HCT116 (cell line): Measurements from ENCODE around the gene FSCN2. TPM values are rescaled to one million over a fixed set of nuclear protein-coding genes. Genes with fewer than 3 reads are reported as not detected.

Source experiments
- ATAC-seq: fragments of 200-7000 bp; cut with Tn5 transposase; 2 replicates; pipeline ENCODE4 v1.9.1; 2020; ENCODE audit warnings: mild to moderate bottlenecking, moderate library complexity
- BruUV-seq: library from RNA; stranded (reverse); fragments of 400-500 nt; replicated peaks from 2 replicates; lab custom pipeline; 2021; lab: Mats Ljungman, UMichigan
- CTCF ChIA-PET: fragments of 300-600 bp; sonication (Branson Sonifier 250); formaldehyde crosslinking; loops from one replicate; lab custom pipeline; 2021; ENCODE audit warnings: antibody characterized with exemption; lab: Charles Lee
- POLR2A ChIA-PET: fragments of 300-600, 350-600 bp; sonication (Branson Sonifier 250); formaldehyde crosslinking; loops from one replicate; lab custom pipeline; 2021; ENCODE audit warnings: antibody characterized with exemption; lab: Charles Lee
- RAD21 ChIA-PET, 2 experiments: fragments of 300-600 bp; sonication (Branson Sonifier 250); formaldehyde crosslinking; loops; one replicate each; lab custom pipeline; 2023; ENCODE audit warnings: low total read pairs in 2 of 2; ENCODE audit not compliant: uncharacterized antibody in 2 of 2, unreplicated experiment in 2 of 2, low non-redundant PET in 1 of 2; lab: Charles Lee
- DNase-seq: peaks from one replicate; pipeline ENCODE4 v3.0.0-alpha.2; 2010; ENCODE audit warnings: low read depth, low spot score
- H2AFZ ChIP-seq: fragments of 200-600 bp; shearing (Covaris generic), sonication (generic); 2 replicates; pipeline ENCODE4 v1.6.1; 2017; ENCODE audit warnings: low read depth, mixed run types, mixed read lengths, antibody characterized with exemption, low read length; ENCODE audit not compliant: poor library complexity, severe bottlenecking
- H3K27ac ChIP-seq: 2 replicates; pipeline ENCODE4 v1.5.1; 2012; ENCODE audit warnings: low read depth, low read length
- H3K27me3 ChIP-seq: fragments of 200-600 bp; sonication (generic); 2 replicates; pipeline ENCODE4 v1.6.1; 2016; ENCODE audit warnings: mixed run types, low read length, mixed read lengths; ENCODE audit not compliant: insufficient read depth
- H3K36me3 ChIP-seq, 2 experiments: fragments of 200-500 bp in 1 of 2; fragments of 200-600 bp in 1 of 2; sonication (Bioruptor generic) in 1 of 2; sonication (generic) in 1 of 2; 2 replicates each; pipeline versions ENCODE4 v1.5.1 to v1.6.1; 2014 to 2016; ENCODE audit warnings: low read length in 2 of 2, inconsistent platforms in 1 of 2, mixed read lengths in 1 of 2, mixed run types in 1 of 2; ENCODE audit not compliant: insufficient read depth in 2 of 2, control insufficient read depth in 1 of 2
- H3K4me1 ChIP-seq, 2 experiments: fragments of 200-600 bp in 1 of 2; sonication (generic) in 1 of 2; 2 replicates each; pipeline versions ENCODE4 v1.5.1 to v1.6.1; 2012 to 2017; ENCODE audit warnings: low read length in 2 of 2, inconsistent platforms in 1 of 2, mild to moderate bottlenecking in 1 of 2, mixed read lengths in 1 of 2, mixed run types in 1 of 2, moderate library complexity in 1 of 2; ENCODE audit not compliant: insufficient read depth in 2 of 2, control insufficient read depth in 1 of 2
- H3K4me2 ChIP-seq: fragments of 200-600 bp; sonication (generic); 2 replicates; pipeline ENCODE4 v1.6.1; 2017; ENCODE audit warnings: mixed run types, low read length, mixed read lengths
- H3K4me3 ChIP-seq, 2 experiments: fragments of 200-600 bp in 1 of 2; sonication (generic) in 1 of 2; replicated peaks in 1 of 2; 2 replicates each; pipeline ENCODE4 v1.5.1; 2011 to 2016; ENCODE audit warnings: low read length in 2 of 2, control low read depth in 1 of 2, low read depth in 1 of 2, mild to moderate bottlenecking in 1 of 2, mixed read lengths in 1 of 2, mixed run types in 1 of 2
- H3K79me2 ChIP-seq: fragments of 200-600 bp; sonication (generic); 2 replicates; pipeline ENCODE4 v1.6.1; 2017; ENCODE audit warnings: mild to moderate bottlenecking, mixed run types, low read length, moderate library complexity, mixed read lengths; ENCODE audit not compliant: insufficient read depth
- H3K9ac ChIP-seq: fragments of 200-600 bp; sonication (generic); 2 replicates; pipeline ENCODE4 v1.6.1; 2016; ENCODE audit warnings: low read length, mixed read lengths
- H3K9me2 ChIP-seq: fragments of 200-600 bp; sonication (generic), shearing (Covaris generic); 2 replicates; pipeline ENCODE4 v1.6.1; 2017; ENCODE audit warnings: mixed run types, mild to moderate bottlenecking, moderate library complexity; ENCODE audit not compliant: insufficient read depth
- H3K9me3 ChIP-seq, 2 experiments: fragments of 200-500 bp in 1 of 2; fragments of 200-600 bp in 1 of 2; sonication (Bioruptor generic) in 1 of 2; sonication (generic) in 1 of 2; 2 replicates each; pipeline ENCODE4 v1.6.1; 2014 to 2017; ENCODE audit warnings: low read length in 2 of 2, mixed read lengths in 2 of 2, inconsistent platforms in 1 of 2, low read depth in 1 of 2, mild to moderate bottlenecking in 1 of 2, mixed run types in 1 of 2, moderate library complexity in 1 of 2; ENCODE audit not compliant: control insufficient read depth in 1 of 2, insufficient read depth in 1 of 2
- H4K20me1 ChIP-seq: fragments of 200-600 bp; sonication (generic), shearing (Covaris generic); 2 replicates; pipeline ENCODE4 v1.6.1; 2017; ENCODE audit warnings: mixed run types, mild to moderate bottlenecking, moderate library complexity; ENCODE audit not compliant: insufficient read depth
- ATF3 ChIP-seq: IDR thresholded peaks from 2 replicates; pipeline ENCODE4 v1.6.1; 2012
- CTCF ChIP-seq, 3 experiments: fragments of 200-600 bp in 1 of 3; sonication (generic) in 1 of 3; IDR thresholded peaks in 2 of 3; conservative IDR thresholded peaks in 1 of 3; 2 replicates each; pipeline ENCODE4 v1.5.1; 2012 to 2017; ENCODE audit warnings: low read depth in 2 of 3, low read length in 2 of 3, antibody characterized with exemption in 1 of 3, borderline replicate concordance in 1 of 3, control low read depth in 1 of 3, mild to moderate bottlenecking in 1 of 3, mixed read lengths in 1 of 3, mixed run types in 1 of 3, moderate library complexity in 1 of 3; ENCODE audit not compliant: insufficient read depth in 1 of 3
- EGR1 ChIP-seq: IDR thresholded peaks from 2 replicates; pipeline ENCODE4 v1.6.1; 2012; ENCODE audit warnings: low read depth
- ELF1 ChIP-seq: IDR thresholded peaks from 2 replicates; pipeline ENCODE4 v1.6.1; 2012; ENCODE audit warnings: low read depth, borderline replicate concordance
- FOSL1 ChIP-seq: IDR thresholded peaks from 2 replicates; pipeline ENCODE4 v1.6.1; 2012; ENCODE audit warnings: low read depth
- MAX ChIP-seq: IDR thresholded peaks from 2 replicates; pipeline ENCODE4 v1.6.1; 2012
- REST ChIP-seq: IDR thresholded peaks from 2 replicates; pipeline ENCODE4 v1.6.1; 2012; ENCODE audit warnings: low read depth
- SIN3A ChIP-seq: IDR thresholded peaks from 2 replicates; pipeline ENCODE4 v1.6.1; 2012; ENCODE audit warnings: low read depth
- SP1 ChIP-seq: IDR thresholded peaks from 2 replicates; pipeline ENCODE4 v1.6.1; 2012; ENCODE audit warnings: low read depth
- SRF ChIP-seq: IDR thresholded peaks from 2 replicates; pipeline ENCODE4 v1.6.1; 2012; ENCODE audit warnings: low read depth
- TCF7L2 ChIP-seq: IDR thresholded peaks from 2 replicates; pipeline ENCODE4 v1.7.0; 2011; ENCODE audit warnings: borderline replicate concordance, inconsistent platforms; ENCODE audit not compliant: insufficient read depth, insufficient read length; ENCODE audit errors: extremely low read depth
- YY1 ChIP-seq: IDR thresholded peaks from 2 replicates; pipeline ENCODE4 v1.6.1; 2011; ENCODE audit warnings: low read length, low read depth, moderate library complexity, mild to moderate bottlenecking; ENCODE audit not compliant: insufficient replicate concordance; ENCODE audit errors: extremely low read depth
- ZBTB33 ChIP-seq: IDR thresholded peaks from 2 replicates; pipeline ENCODE4 v1.6.1; 2011; ENCODE audit warnings: mild to moderate bottlenecking, low read length, moderate library complexity; ENCODE audit not compliant: insufficient replicate concordance; ENCODE audit errors: extremely low read depth
- intact Hi-C: fragments of 100-400 bp; cut with micrococcal nuclease; formaldehyde crosslinking; loops from 2 replicates; pipeline ENCODE4 v1.10.0; 2022
- total RNA-seq: library from RNA; stranded (reverse); gene quantifications from one replicate; pipeline ENCODE4 v1.2.1, GENCODE V29; 2021; ENCODE audit not compliant: unreplicated experiment

The FSCN2 gene
- total RNA-seq, 1 experiment from 2014 or later, result 10.1 TPM

GRCh38 chr17:81518113-81518784 lies 9.9 kb upstream of the FSCN2 start:
- TSS peak; percentile 28 for BruUV-seq
- DNase-seq (no peak), ATAC-seq (peak; percentile 2)
- H4K20me1 ChIP-seq, result no peaks in the 10 kb centered on the region
- H3K9me3 ChIP-seq, result no peaks in the 10 kb centered on the region
- H3K4me3 ChIP-seq, result peak overlapping the region; percentile 56 to 77
- peaks cover 36% of the 10 kb centered on the region for H3K79me2 ChIP-seq
- ChIA-PET RAD21 (interaction anchor here in 1 of 2 experiments (1.0 kb wide), 2 partner anchors 10 to 20 kb away, joined by 3 to 4 read pairs; partner anchors contain the start of gene FSCN2), CTCF (interaction anchor here (1.1 to 1.5 kb wide), 4 partner anchors 9 to 83 kb away, joined by 3 to 8 read pairs (median 4); no protein-coding TSS in a partner anchor), POLR2A (interaction anchor here (0.9 to 3.1 kb wide), 12 partner anchors 7 to 279 kb away, joined by 3 to 42 read pairs (median 4); partner anchors contain the start of genes ARL16, BAHCC1, FAAP100 and HGS)
- H3K27ac ChIP-seq, result peak overlapping the region; percentile 98
- H2AFZ ChIP-seq, result no peak overlapping the region
- peaks cover 34 to 71% of the 10 kb centered on the region in 2 experiments for H3K4me1 ChIP-seq
- intact Hi-C loops, result no loop called here
- no peaks in the 10 kb centered on the region for H3K9me2 ChIP-seq
- H3K4me2 ChIP-seq, result peak overlapping the region; percentile 100
- TF ChIP-seq ELF1 (no peak), SP1 (no peak), ZBTB33 (no peak), TCF7L2 (no peak), MAX (no peak), CTCF (IDR thresholded peaks at IDR 0.05 in 2 of 3, conservative IDR thresholded peaks at IDR 0.05 in 1 of 3; ENCODE audit: borderline replicate concordance in 1 of 3, insufficient read depth in 1 of 3, low read depth in 2 of 3, low read length in 2 of 3) (no peak), SIN3A (no peak), YY1 (no peak), EGR1 (no peak), ATF3 (no peak), SRF (no peak), FOSL1 (no peak), REST (no peak)
- no peaks in the 10 kb centered on the region for H3K27me3 ChIP-seq
- H3K9ac ChIP-seq, result peak overlapping the region; percentile 94
- no peaks in the 10 kb centered on the region for H3K36me3 ChIP-seq
